NCI-H1048 (cell line): ENCODE data around the gene CCDC171.
"Not testable (repeated sequence)": the region's sequence is repeated elsewhere in the genome, so short reads cannot be mapped to it uniquely, and the experiment has no call there.

Source experiments
- DNase-seq: peaks from one replicate; lab custom pipeline; 2025; lab: John Stamatoyannopoulos, UW

The CCDC171 gene

DNA sequence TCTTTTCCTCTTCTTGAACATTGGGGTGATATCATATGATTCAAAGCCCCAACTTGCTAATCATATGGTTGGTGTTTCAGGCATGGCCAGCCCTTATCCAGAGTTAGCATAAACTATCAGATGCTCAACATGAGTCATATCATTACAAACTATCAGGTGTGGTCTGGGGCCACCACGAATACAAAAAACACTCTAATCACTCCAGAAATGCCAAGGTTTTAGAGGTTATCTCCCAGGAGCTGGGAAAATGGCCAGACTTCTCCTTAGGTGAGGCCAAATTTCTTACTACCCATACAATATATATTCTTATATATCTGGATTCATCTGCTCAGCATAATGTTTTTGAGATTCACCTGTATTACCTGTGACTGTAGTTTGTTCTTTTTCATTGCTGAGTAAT lies 210.5 kb downstream of the CCDC171 start:
- DNase-seq, result no peak

DNA sequence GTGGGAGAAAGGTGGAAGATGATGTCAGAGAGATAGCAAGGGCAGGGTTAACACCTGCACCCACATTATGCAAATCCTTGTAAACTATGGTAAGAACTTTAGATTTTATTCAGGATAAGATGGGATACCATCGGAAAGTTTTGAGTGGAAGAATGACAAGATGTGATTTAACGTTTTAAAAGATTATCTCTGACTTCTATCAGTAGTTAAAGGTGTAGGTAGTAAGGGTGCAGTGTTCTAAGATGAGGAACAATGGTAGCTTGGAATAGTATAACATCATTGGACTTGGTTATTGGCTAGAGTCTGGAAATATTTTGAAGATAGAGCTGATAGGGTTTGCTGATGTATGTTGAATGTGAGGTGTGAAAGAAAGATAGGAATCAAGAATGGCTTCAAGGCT lies 211.3 kb downstream of the CCDC171 start:
- no peak for DNase-seq

DNA sequence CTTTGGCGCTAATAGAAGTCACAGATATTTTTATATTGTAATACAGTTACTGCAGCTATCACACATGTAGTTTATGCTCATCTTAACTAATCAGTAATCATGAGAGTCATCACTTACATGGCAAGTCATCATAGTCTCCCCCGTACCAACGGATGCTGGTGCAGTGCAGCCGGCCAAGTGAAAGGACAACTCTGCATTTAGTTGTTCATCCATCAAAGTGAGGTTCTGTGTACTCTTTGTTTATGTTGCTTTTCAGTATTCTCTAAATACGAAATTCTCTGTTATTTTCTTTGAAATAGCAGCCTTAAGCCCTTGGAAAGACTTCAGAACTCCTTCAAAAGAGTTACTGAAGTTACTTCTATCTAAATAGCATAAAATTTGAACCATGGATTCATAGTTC lies 216.7 kb downstream of the CCDC171 start:
- DNase-seq, result no peak

DNA sequence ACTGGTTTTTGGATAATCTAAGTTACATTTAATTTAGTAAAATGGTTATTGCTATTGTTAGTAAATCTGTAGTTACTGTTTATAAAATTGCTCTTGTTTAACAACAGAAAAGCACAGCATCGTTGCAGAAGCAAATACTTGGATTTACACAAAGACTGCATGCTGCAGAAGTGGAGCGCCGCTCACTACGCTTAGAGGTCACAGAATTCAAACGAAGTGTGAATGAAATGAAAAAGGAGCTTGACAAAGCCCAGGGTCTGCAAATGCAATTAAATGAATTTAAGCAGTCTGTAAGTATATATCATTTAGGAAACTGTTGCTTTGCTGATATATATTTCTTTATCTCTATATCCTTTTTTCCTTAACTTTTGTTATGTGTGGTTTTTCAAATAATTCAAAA lies 226.0 kb downstream of the CCDC171 start:
- no peak for DNase-seq

DNA sequence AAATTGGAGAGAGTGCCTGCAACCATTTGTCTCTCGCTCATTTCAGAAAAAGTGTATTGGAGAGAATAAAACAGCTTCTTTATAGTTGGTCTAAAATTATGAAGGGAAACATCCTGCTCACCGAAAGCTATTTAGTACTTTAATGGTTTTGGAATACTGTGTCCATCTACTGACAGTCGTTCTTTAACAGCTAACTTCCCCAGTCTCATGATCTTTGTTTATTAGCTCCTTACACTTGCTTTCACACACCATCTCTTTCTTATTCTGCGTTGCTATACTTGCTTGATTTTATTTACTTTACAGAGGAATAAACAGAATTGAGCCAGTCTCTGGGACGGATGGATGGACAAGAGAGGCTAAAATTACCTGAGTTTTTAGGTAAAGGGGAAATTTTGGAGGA lies 229.3 kb downstream of the CCDC171 start:
- DNase-seq, result no peak

DNA sequence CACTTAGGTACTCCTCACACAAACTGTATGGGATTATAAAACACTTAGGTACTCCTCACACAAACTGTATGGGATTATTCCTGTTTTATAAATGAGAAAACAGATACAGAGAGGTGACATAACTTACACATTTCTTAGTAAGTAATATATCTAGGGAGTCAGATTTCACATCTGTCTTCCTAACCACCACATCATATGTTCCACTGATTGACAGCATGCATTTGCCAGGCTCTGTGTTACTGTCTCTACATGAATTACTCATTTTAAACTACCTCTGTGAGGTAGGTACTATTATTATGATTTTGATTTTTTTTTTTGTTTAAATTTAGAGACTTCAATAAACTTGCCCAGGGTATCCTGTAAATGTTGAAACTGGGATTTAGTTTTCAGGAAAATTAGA lies 232.7 kb downstream of the CCDC171 start:
- no peak for DNase-seq

DNA sequence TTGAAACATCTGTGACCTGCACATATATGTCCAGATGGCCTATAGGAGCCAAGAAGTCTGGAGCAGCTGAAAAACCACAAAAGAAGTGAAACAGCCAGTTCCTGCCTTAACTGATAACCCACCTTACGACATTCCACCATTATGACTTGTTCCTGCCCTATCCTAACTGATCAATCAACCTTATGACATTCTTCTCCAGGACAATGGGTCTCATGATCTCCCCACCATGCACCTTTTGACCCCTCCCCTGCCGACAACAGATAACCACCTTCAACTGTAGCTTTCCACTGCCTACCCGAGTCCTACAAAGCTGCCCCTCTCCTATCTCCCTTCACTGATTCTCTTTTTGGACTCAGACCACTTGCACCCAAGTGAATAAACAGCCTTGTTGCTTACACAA lies 233.8 kb downstream of the CCDC171 start:
- DNase-seq, result no peak

DNA sequence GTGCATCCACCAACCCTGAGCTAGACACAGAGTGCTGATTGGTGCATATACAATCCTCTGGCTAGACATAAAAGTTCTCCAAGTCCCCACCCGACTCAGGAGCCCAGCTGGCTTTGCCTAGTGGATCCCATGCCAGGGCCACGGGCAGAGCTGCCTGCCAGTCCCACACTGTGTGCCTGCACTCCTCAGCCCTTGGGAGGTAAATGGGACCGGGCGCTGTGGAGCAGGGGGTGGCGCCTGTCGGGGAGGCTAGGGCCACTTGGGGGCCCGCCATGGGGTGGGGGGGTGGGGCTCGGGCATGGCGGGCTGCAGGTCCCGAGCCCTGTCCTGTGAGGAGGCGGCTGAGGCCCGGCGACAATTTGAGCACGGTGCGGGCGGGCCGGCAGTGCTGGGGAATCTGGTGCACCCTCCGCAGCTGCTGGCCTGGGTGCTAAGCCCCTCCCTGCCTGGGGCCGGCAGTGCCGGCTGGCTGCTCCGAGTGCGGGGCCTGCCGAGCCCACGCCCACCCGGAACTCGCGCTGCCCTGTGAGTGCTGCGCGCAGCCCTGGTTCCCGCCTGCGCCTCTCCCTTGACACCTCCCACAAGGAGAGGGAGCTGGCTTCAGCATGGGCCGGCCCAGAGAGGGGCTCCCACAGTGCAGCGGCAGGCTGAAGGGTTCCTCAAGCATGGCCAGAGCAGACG lies 257.5 kb downstream of the CCDC171 start:
- DNase-seq, result not testable (repeated sequence)

DNA sequence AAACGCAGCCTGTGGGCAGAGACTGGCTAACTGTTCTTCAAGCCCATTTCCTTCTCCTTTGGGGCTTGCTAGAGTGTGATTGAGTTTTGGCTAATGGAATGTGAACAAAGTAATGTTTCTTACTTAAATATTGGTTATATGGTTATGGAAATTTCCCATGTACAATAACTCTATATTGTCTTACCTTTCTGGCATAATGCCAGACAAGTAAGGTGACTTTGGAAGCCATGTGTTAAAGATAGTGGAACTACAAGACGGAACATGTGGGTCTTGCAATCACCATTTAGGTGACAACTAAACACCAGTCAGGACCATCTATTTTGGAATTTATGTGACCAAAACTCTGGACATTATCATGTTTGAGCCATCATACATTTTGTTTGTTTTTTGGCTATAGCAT lies 260.2 kb downstream of the CCDC171 start:
- no peak for DNase-seq

DNA sequence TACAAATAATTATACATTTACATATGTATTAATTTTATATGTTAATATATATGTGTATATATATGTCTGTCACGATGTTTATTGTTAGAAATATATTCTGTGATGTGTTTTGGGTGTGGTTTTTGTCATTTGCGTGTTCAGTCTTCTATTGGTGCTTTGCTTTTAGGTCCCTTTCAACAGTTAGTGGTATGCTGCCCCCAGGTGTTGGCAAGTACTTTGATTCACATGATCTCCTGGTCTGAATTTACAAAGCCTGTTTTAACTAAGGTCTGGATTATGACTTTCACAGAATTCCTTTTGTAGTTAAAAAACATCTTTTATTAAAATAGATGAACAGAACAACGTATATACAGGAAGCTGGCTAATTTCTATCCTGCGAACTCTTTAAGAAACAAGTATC lies 271.5 kb downstream of the CCDC171 start:
- DNase-seq, result no peak

DNA sequence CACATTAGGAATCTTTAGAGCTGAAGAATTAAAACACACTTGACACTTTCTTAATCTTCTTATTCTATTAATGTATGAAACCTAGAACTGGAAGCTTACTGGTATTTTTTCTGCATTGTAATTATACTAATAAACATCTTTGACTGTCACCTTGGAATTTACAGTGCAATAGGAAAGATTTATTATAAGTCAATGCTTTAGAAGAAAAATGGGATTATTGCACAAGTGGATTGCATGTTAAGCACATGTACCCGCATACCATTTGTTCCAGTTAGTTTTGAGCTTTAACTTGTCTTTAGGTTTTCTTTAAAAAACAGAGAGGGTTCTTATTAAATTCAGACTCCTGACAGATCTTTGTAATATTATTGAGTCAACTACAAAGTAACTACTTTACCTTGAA lies 278.5 kb downstream of the CCDC171 start:
- no peak for DNase-seq

DNA sequence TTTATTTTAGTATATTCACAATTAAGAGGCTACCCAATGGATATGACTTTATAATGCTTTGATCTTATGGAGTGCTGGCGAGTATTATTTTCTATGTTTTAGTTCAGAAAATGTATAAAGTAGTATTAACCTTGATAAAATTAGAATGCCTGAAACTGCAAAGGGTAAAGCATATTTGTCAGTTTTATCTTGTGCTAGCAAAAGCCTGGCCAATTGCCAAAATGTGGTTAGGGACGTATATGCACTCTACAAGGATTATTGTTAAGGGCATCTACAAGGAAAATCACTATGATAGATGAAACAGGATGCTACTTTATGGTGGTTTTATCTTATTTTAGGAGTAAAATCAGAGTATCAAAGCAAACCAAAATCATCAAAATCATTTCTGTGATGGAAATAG lies 281.7 kb downstream of the CCDC171 start:
- DNase-seq, result no peak

DNA sequence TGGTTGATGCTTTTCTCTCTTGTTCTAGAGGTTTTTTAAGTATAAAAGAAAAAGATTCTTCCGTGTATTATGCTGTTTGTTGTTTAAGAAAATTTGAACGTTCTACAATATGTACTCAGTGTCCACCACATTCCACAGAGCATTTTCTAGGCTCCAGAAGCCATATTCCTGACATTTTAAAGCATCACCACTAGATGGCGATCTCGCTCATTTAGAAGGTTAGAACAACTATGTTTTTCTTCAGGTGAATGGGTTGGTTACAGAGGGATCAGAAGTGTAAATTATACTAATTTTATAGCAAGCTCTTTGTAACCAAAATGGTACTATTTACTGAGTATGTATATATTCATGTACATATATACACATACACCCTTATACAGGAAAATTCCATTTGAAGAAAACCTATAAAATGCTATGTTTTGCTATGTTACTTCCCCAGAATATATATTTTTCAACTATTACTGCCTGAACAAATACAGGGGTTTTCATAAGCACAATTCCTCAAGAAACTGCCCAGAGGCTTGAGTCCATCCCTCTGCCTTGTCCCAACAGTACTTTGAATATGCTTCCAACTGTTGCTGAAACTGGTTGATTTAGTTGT lies 284.3 kb downstream of the CCDC171 start:
- peak; percentile 1 for DNase-seq

DNA sequence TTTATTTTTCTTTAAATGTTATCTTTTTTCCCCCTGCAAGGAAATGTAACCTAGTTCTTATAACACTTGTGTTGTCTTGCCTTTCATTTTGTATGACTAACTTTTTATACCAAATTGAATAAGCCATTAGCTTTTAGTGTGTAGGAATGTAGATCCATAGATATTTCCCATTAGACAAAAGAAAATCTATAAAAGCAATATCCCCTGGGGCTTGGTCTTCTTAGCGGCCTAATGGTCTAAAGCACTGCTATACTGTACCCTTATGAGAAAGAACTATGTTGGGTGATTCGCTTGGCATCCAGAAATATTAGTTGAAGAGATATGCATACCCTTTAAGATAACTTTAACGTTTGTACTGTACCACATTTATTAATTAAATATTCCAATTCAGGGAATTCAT lies 289.2 kb downstream of the CCDC171 start:
- no peak for DNase-seq

DNA sequence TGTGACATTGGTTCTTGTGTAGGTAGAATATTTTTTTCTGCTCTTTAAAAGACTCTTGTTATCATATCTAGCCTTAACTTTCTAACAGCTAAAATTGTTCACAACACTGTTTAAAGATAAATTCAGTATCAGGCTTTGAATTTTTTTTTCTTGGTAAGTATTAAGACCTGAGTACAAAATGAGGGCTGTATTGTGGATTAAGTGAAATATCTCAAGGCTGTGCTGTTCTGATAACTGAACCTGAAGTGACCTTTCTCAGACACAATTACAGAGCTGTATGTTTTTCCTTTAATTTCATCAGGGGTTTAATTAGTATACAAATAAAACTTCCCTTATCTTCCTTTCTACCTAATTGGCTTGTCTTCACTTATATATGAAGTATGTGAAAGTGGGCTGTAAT lies 290.5 kb downstream of the CCDC171 start:
- no peak for DNase-seq

DNA sequence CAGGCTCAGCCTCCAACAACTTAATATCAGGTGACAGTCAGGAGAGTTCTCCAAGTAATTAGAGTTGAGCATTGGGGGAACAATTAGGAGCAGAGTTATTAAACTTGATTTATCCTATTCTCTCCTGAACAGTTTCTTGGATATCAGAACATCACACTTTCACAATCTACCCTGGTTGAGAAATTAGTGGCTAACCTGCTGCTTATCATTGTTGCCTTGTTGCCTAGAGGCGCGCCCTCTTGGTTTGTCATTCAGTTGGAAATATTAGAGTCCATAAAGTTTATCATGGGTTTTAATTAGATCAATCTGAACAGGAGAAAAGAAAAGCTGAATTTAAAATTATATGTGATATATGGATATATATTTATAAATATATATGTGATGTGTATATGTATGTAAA lies 291.1 kb downstream of the CCDC171 start:
- no peak for DNase-seq

DNA sequence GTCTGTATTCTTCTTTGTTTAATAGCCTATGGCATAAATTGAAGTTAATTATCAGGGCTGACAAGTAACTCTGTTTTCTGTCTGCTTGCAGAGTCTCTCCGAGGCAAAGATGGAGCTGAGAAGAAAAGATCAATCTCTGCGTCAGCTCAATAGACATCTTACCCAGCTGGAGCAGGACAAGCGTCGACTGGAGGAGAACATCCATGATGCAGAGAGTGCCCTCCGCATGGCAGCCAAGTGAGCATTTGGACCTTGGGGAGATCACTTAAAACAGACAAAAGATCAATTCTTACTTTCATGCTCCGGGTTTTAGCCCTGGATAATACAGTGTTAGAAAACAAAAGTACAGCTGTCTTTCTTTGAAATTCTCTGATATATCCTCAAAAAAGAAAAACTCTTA lies 293.8 kb downstream of the CCDC171 start:
- no peak for DNase-seq

DNA sequence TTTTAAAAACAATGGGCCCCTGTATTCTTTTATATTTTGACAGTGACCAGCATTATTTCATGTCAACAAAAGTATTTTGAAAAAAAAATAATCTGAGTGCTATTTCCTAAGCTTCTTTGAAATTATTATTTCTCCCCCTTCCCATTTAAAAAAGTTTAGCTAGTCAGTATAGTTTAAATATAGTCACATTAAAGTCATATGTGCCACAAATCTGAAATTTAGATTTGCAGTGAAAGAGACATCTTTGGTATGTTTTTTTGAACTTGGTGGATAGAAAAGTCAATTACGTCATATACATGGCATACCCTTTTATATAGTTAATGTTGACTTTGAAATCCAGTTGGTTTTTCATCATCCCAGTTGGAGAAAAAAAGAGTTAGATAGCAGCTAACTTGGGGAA lies 297.0 kb downstream of the CCDC171 start:
- DNase-seq, result no peak

DNA sequence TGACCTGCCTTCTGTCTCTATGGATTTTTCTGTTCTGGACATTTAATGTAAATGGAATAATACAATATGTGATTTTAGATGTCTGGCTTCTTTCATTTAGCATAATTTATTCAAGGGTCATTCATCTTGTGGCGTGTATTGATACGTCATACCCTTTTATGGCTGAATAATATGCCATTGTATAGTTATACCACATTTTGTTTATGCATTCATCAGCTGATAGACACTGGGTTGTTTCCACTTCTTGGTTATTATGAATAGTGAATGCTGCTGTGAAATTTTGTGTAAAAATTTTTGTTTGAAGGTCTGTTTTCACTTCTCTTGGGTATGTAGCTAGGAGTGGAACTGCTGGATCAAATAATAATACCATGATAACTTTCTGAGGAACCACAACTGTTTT lies 298.9 kb downstream of the CCDC171 start:
- DNase-seq, result no peak

DNA sequence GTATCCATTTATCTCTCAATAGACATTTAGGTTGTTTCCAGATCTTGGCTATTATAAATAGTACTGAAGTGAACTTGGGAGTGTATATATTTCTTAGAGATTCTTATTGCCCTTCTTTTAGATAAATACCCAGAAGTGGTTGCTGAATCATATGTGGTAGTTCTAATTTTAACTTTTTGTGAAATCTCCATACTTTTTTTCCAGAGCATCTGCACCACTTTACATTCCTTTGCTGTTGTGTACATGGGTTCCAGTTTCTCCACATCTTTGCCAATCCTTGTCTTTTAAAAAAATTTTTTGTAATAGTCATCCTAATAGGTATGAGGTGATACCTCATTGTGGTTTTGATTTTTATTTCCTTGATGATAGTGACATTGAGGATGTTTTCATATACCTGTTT lies 303.7 kb downstream of the CCDC171 start:
- no peak for DNase-seq

DNA sequence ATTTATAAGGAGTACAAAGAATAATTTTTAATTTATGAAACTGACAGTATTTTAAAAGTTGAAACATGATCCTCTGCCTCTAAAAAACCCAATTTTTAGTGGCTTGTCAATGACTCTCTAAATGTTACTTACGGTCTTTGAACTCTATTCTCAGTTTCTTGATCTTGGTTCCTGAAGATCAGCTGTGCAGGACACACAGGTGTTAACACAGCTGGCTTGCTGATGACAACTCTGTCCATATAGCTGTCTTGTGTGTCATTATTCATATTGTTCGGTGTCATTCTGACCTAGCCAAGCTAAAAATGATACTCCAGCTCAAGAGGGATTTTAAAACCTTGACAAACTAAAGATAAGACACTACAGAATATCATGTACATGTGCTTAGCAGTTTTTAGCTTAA lies 314.5 kb downstream of the CCDC171 start:
- no peak for DNase-seq

DNA sequence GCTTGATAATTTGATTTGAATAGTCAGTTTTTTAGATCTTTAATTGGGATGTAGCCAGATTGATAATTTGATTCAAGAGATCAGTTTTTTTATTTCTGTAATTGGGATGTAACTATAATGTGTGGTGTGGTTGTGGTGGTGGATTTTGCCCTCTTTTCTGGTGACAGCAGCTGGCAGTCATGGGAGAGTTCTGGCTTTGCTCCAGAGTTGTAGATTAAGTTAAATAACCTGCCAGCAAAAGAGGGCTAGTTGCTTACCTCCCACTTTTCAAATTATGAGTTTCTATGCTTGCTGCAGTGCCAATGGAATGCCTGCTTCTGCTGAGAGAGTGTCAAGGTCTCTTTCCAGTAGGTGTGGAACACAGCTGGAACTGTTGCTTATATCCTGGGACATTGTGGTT lies 315.1 kb downstream of the CCDC171 start:
- DNase-seq, result no peak

DNA sequence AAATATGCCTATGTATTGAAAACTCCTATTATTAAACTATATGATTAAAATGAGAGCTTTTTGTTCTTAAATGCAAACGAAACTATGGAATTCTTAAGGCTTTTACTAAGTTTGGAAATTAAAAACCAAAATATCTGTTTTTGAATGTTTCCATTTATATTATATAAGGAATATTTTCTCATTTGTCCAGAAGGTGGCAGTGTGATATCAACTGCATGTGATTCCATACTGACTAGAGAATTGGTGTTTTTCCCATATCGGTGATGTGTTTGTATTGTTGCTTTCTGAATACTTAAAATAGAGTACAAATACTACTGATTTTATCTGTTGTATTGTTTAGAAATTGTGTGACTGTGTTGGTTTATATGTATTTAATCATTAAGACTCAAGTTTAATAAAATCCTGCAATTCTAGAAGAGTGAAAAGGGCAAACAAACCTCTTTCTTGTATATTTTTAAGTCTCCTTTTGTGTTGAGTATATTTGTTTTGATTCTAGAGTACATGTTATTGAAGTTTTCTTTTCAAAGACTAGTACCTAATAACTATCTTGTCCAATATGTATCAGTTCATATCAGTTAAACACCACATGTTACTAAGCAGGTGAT lies 320.8 kb downstream of the CCDC171 start:
- no peak for DNase-seq

DNA sequence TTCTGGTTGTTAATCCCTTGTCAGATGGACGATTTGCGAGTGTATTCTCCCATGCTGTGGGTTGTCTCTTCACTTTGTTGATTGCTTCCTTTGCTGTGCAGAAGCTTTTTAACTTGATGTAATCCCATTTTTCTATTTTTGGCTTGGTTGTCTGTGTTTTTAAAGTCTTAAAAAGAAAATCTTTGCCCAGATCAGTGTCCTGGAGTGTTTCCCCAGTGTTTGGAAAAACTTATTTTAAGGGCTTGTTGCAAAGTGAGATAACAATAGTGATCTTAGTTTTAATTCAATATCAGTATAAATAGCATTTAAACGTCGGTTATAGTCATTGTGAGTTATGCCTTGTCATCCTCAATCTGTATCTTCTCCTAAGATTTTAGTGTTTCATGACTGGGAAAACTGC lies 329.5 kb downstream of the CCDC171 start:
- DNase-seq, result no peak
